Panc1 (cell line): ENCODE measurements around the gene C6orf132. TPM values are rescaled to one million over a fixed set of nuclear protein-coding genes. Genes with fewer than 3 reads are reported as not detected.

Experiments used
- ATAC-seq: fragments of 200-7000 bp; cut with Tn5 transposase; 2 replicates; pipeline ENCODE4 v1.9.1; 2020; ENCODE audit warnings: mild to moderate bottlenecking, moderate library complexity
- BruUV-seq: library from RNA; stranded (reverse); fragments of 400-500 nt; replicated peaks from 2 replicates; lab custom pipeline; 2021; lab: Mats Ljungman, UMichigan
- CTCF ChIA-PET: fragments of 300-600 bp; sonication (Branson Sonifier 250); formaldehyde crosslinking; loops from one replicate; lab custom pipeline; 2022; ENCODE audit warnings: antibody characterized with exemption; lab: Charles Lee
- POLR2A ChIA-PET: fragments of 300-600 bp; sonication (Branson Sonifier 250); formaldehyde crosslinking; loops from one replicate; lab custom pipeline; 2022; ENCODE audit warnings: antibody characterized with exemption; lab: Charles Lee
- DNase-seq: peaks from one replicate; pipeline ENCODE4 v3.0.0-alpha.2; 2010; ENCODE audit warnings: low read depth, low spot score
- H3K27ac ChIP-seq: 2 replicates; pipeline ENCODE4 v1.5.1; 2011; ENCODE audit warnings: mild to moderate bottlenecking, low read length, inconsistent platforms
- H3K27me3 ChIP-seq: fragments of 200-500 bp; sonication (Bioruptor generic); 2 replicates; pipeline ENCODE4 v1.6.0; 2014; ENCODE audit warnings: low read length, inconsistent platforms; ENCODE audit not compliant: control insufficient read depth, insufficient read depth
- H3K36me3 ChIP-seq: fragments of 200-500 bp; sonication (Bioruptor generic); 2 replicates; pipeline ENCODE4 v1.5.1; 2014; ENCODE audit warnings: inconsistent platforms, mild to moderate bottlenecking, low read length, moderate library complexity; ENCODE audit not compliant: control insufficient read depth, insufficient read depth
- H3K4me1 ChIP-seq: 2 replicates; pipeline ENCODE4 v1.5.1; 2011; ENCODE audit warnings: inconsistent platforms, mild to moderate bottlenecking, low read length, moderate library complexity; ENCODE audit not compliant: control insufficient read depth, insufficient read depth
- H3K4me3 ChIP-seq, 2 experiments: 2 replicates each; pipeline ENCODE4 v1.5.1; 2011 to 2012; ENCODE audit warnings: low read depth in 2 of 2, low read length in 2 of 2, mild to moderate bottlenecking in 2 of 2, inconsistent platforms in 1 of 2, moderate library complexity in 1 of 2
- H3K9me3 ChIP-seq: fragments of 200-500 bp; sonication (Bioruptor generic); 2 replicates; pipeline ENCODE4 v1.5.1; 2014; ENCODE audit warnings: low read depth, mild to moderate bottlenecking, inconsistent platforms, low read length, moderate library complexity; ENCODE audit not compliant: control insufficient read depth, insufficient read depth
- POLR2AphosphoS5 ChIP-seq: IDR thresholded peaks from 2 replicates; pipeline ENCODE4 v1.6.1; 2012; ENCODE audit warnings: mild to moderate bottlenecking, low read depth, low read length, moderate library complexity
- SIN3A ChIP-seq: IDR thresholded peaks from 2 replicates; pipeline ENCODE4 v1.6.1; 2012; ENCODE audit warnings: low read depth, mild to moderate bottlenecking, low read length, moderate library complexity, borderline replicate concordance; ENCODE audit not compliant: insufficient read depth
- TCF7L2 ChIP-seq: IDR thresholded peaks from 2 replicates; pipeline ENCODE4 v1.6.1; 2011; ENCODE audit warnings: mild to moderate bottlenecking, low read depth, low read length, inconsistent platforms
- in situ Hi-C: cut with HindIII; loops from 2 replicates; pipeline ENCODE4 v1.10.0; 2016; ENCODE audit warnings: low sequenced_read_pairs, low pct_unique_long_range_greater_than_20kb
- intact Hi-C: fragments of 100-400 bp; cut with micrococcal nuclease; formaldehyde crosslinking; loops from one replicate; pipeline ENCODE4 v1.10.0; 2022; ENCODE audit not compliant: unreplicated experiment
- total RNA-seq: library from RNA; stranded (reverse); gene quantifications from one replicate; pipeline ENCODE4 v1.2.1, GENCODE V29; 2021; ENCODE audit not compliant: unreplicated experiment
- TF ChIP-seq, protein P1 (sequence below): fragments of 450-650 bp; IDR thresholded peaks from 2 replicates; pipeline ENCODE4 v1.5.1; 2017; ENCODE audit warnings: mild to moderate bottlenecking
- TF ChIP-seq, protein P2 (sequence below), 2 experiments: IDR thresholded peaks; 2 replicates each; pipeline ENCODE4 v1.6.1; 2011 to 2012; ENCODE audit warnings: low read depth in 2 of 2, control low read depth in 1 of 2, low read length in 1 of 2, mild to moderate bottlenecking in 1 of 2, moderate library complexity in 1 of 2; ENCODE audit not compliant: insufficient read depth in 1 of 2

C6orf132 gene
- total RNA-seq, 1 experiment from 2014 or later, result 12.9 TPM

DNA sequence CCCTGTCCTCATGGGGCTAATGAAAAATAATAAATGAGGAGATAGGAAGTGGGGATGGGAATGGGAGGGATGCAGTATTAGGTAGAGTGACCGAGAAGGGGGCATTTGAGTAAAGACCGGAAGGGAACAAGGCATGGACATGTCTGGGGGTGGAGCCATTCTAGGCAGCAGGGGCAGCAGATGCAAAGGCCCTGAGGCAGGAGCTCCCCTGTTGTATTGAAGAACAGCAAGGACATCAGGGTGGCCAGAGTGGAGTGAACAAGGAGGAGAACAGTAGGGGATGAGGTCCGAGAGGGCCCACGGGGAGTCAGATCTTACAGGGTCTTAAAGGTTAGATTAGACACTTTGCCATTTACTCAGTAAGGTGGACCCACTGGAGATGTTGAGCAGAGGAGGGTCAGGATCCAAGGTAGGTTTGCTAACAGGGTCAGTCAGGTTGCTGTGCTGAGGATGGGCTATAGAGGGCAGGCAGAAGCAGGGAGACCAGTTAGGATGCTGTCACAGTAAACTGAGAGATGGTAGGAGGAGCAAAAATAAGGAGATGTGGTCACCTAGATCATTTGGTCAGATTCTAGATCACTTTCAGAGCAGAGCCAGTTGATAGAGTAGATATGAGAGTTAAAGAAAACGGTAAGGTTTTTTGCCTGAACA lies 73.4 kb downstream of the C6orf132 start:
- TF ChIP-seq SIN3A (no peak), POLR2AphosphoS5 (no peak), TCF7L2 (no peak)
- TF ChIP-seq, protein P1, sequence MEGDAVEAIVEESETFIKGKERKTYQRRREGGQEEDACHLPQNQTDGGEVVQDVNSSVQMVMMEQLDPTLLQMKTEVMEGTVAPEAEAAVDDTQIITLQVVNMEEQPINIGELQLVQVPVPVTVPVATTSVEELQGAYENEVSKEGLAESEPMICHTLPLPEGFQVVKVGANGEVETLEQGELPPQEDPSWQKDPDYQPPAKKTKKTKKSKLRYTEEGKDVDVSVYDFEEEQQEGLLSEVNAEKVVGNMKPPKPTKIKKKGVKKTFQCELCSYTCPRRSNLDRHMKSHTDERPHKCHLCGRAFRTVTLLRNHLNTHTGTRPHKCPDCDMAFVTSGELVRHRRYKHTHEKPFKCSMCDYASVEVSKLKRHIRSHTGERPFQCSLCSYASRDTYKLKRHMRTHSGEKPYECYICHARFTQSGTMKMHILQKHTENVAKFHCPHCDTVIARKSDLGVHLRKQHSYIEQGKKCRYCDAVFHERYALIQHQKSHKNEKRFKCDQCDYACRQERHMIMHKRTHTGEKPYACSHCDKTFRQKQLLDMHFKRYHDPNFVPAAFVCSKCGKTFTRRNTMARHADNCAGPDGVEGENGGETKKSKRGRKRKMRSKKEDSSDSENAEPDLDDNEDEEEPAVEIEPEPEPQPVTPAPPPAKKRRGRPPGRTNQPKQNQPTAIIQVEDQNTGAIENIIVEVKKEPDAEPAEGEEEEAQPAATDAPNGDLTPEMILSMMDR, result no peak; the same call in 1 of the 2 replicates
- TF ChIP-seq, protein P2, sequence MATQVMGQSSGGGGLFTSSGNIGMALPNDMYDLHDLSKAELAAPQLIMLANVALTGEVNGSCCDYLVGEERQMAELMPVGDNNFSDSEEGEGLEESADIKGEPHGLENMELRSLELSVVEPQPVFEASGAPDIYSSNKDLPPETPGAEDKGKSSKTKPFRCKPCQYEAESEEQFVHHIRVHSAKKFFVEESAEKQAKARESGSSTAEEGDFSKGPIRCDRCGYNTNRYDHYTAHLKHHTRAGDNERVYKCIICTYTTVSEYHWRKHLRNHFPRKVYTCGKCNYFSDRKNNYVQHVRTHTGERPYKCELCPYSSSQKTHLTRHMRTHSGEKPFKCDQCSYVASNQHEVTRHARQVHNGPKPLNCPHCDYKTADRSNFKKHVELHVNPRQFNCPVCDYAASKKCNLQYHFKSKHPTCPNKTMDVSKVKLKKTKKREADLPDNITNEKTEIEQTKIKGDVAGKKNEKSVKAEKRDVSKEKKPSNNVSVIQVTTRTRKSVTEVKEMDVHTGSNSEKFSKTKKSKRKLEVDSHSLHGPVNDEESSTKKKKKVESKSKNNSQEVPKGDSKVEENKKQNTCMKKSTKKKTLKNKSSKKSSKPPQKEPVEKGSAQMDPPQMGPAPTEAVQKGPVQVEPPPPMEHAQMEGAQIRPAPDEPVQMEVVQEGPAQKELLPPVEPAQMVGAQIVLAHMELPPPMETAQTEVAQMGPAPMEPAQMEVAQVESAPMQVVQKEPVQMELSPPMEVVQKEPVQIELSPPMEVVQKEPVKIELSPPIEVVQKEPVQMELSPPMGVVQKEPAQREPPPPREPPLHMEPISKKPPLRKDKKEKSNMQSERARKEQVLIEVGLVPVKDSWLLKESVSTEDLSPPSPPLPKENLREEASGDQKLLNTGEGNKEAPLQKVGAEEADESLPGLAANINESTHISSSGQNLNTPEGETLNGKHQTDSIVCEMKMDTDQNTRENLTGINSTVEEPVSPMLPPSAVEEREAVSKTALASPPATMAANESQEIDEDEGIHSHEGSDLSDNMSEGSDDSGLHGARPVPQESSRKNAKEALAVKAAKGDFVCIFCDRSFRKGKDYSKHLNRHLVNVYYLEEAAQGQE (IDR thresholded peaks at IDR 0.05; ENCODE audit: insufficient read depth in 1 of 2, low read depth in 2 of 2, low read length in 1 of 2), result no peak
- no peaks in the 10 kb centered on the region for H3K4me1 ChIP-seq
- intact Hi-C loops, result no loop called here
- ATAC-seq (0 out of 2 replicates have a peak, but pooled peaks have one; percentile 43), DNase-seq (no peak)
- in situ Hi-C loops, result no loop called here
- no TSS peak for BruUV-seq
- peaks cover 16% of the 10 kb centered on the region; the same call in 1 of the 2 replicates for H3K36me3 ChIP-seq
- ChIA-PET POLR2A (interaction anchor here (0.5 kb wide), 1 partner anchor 50 kb away, joined by 7 read pairs; no protein-coding TSS in a partner anchor), CTCF (no interaction called here)
- no peak overlapping the region for H3K4me3 ChIP-seq
- H3K9me3 ChIP-seq, result no peaks in the 10 kb centered on the region
- no peaks in the 10 kb centered on the region for H3K27me3 ChIP-seq
- no peak overlapping the region for H3K27ac ChIP-seq

DNA sequence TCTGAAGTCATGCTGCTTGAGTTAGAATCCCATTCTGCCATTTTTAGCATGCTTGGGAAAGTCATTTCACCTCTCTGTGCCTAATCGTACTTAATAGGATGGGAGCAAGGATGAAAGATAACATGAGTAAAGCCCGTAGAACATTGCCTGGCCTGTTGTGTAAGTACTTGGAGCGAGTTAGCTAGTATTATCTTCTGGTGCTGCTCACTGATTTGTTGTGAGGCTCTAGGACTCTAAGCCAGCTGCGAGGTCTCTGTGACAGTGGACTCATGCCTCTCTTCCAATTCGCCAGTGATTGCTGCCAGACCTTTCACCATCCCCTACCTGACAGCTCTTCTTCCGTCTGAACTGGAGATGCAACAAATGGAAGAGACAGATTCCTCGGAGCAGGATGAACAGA lies 74.2 kb downstream of the C6orf132 start:
- DNase-seq (no peak), ATAC-seq (no peak)
- Histone ChIP-seq H3K9me3 (no peaks in the 10 kb centered on the region), H3K36me3 (peaks cover 14% of the 10 kb centered on the region; the same call in 1 of the 2 replicates), H3K27me3 (no peaks in the 10 kb centered on the region), H3K4me1 (no peaks in the 10 kb centered on the region), H3K4me3 (no peak overlapping the region), H3K27ac (no peak overlapping the region)
- POLR2A ChIA-PET, result no interaction called here
- in situ Hi-C loops, result no loop called here
- intact Hi-C loops, result no loop called here
- CTCF ChIA-PET, result no interaction called here
- BruUV-seq, result no TSS peak
- TF ChIP-seq, protein P1, result no peak
- TF ChIP-seq, protein P2 (IDR thresholded peaks at IDR 0.05; ENCODE audit: insufficient read depth in 1 of 2, low read depth in 2 of 2, low read length in 1 of 2), result no peak
- no peak for TF ChIP-seq TCF7L2
- no peak for TF ChIP-seq POLR2AphosphoS5
- TF ChIP-seq SIN3A, result no peak
